ENCODE results near the gene XYLB. TPM values are rescaled to one million over a fixed set of nuclear protein-coding genes. Genes with fewer than 3 reads are reported as not detected.

Gene XYLB
- total and polyA plus RNA-seq, 2 of the 13 experiments (the other 11 are each of a cell fraction or from before 2014, with no cell fraction given): 25.9 to 30.0 TPM

- no peak for TF ChIP-seq ZNF550 (CRISPR knock-in tag; IDR thresholded peaks at IDR 0.05; ENCODE audit: borderline replicate concordance)
- peak; percentile 66; the same call in 1 of the 2 replicates for TF ChIP-seq ESRRA (CRISPR knock-in tag; IDR thresholded peaks at IDR 0.05; ENCODE audit: low read depth)
- TF ChIP-seq SIX4 (CRISPR knock-in tag; IDR thresholded peaks at IDR 0.05): peak; percentile 47; the same call in 1 of the 2 replicates
- TF ChIP-seq, protein P1, sequence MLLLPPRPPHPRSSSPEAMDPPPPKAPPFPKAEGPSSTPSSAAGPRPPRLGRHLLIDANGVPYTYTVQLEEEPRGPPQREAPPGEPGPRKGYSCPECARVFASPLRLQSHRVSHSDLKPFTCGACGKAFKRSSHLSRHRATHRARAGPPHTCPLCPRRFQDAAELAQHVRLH (CRISPR knock-in tag; IDR thresholded peaks at IDR 0.05; ENCODE audit: borderline replicate concordance, low read depth): peak; percentile 72; the same call in 1 of the 2 replicates
- TF ChIP-seq ZBTB40 (IDR thresholded peaks at IDR 0.05): no peak
- TF ChIP-seq ZBTB40 (CRISPR knock-in tag; IDR thresholded peaks at IDR 0.05): no peak; the same call in 1 of the 2 replicates
- 0 out of 2 replicates have a peak, but pooled peaks have one; percentile 31 for TF ChIP-seq MEIS2 (CRISPR knock-in tag; IDR thresholded peaks at IDR 0.05)
- TF ChIP-seq, protein P2, sequence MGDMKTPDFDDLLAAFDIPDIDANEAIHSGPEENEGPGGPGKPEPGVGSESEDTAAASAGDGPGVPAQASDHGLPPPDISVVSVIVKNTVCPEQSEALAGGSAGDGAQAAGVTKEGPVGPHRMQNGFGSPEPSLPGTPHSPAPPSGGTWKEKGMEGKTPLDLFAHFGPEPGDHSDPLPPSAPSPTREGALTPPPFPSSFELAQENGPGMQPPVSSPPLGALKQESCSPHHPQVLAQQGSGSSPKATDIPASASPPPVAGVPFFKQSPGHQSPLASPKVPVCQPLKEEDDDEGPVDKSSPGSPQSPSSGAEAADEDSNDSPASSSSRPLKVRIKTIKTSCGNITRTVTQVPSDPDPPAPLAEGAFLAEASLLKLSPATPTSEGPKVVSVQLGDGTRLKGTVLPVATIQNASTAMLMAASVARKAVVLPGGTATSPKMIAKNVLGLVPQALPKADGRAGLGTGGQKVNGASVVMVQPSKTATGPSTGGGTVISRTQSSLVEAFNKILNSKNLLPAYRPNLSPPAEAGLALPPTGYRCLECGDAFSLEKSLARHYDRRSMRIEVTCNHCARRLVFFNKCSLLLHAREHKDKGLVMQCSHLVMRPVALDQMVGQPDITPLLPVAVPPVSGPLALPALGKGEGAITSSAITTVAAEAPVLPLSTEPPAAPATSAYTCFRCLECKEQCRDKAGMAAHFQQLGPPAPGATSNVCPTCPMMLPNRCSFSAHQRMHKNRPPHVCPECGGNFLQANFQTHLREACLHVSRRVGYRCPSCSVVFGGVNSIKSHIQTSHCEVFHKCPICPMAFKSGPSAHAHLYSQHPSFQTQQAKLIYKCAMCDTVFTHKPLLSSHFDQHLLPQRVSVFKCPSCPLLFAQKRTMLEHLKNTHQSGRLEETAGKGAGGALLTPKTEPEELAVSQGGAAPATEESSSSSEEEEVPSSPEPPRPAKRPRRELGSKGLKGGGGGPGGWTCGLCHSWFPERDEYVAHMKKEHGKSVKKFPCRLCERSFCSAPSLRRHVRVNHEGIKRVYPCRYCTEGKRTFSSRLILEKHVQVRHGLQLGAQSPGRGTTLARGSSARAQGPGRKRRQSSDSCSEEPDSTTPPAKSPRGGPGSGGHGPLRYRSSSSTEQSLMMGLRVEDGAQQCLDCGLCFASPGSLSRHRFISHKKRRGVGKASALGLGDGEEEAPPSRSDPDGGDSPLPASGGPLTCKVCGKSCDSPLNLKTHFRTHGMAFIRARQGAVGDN (CRISPR knock-in tag; IDR thresholded peaks at IDR 0.05): peak; percentile 56
- 0 out of 2 replicates have a peak, but pooled peaks have one; percentile 16 for TF ChIP-seq IRF2 (CRISPR knock-in tag; IDR thresholded peaks at IDR 0.05)
- peak; percentile 78; the same call in 1 of the 2 replicates for TF ChIP-seq EHMT2 (IDR thresholded peaks at IDR 0.05; ENCODE audit: borderline replicate concordance, low read depth, low read length)
- peak; percentile 50; the same call in 1 of the 2 replicates for TF ChIP-seq MYC (CRISPR knock-in tag; IDR thresholded peaks at IDR 0.05; ENCODE audit: borderline replicate concordance)
- TF ChIP-seq, protein P3, sequence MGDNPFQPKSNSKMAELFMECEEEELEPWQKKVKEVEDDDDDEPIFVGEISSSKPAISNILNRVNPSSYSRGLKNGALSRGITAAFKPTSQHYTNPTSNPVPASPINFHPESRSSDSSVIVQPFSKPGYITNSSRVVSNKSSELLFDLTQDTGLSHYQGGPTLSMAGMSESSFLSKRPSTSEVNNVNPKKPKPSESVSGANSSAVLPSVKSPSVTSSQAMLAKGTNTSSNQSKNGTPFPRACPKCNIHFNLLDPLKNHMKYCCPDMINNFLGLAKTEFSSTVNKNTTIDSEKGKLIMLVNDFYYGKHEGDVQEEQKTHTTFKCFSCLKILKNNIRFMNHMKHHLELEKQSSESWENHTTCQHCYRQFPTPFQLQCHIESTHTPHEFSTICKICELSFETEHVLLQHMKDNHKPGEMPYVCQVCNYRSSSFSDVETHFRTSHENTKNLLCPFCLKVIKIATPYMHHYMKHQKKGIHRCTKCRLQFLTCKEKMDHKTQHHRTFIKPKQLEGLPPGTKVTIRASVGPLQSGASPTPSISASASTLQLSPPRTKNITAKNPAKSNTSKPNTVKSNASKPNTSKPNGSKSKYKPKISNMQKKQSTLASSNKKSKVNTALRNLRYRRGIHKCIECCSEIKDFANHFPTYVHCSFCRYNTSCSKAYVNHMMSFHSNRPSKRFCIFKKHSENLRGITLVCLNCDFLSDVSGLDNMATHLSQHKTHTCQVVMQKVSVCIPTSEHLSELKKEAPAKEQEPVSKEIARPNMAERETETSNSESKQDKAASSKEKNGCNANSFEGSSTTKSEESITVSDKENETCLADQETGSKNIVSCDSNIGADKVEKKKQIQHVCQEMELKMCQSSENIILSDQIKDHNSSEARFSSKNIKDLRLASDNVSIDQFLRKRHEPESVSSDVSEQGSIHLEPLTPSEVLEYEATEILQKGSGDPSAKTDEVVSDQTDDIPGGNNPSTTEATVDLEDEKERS (CRISPR knock-in tag; IDR thresholded peaks at IDR 0.05): no peak
- TF ChIP-seq FOXA3 (CRISPR knock-in tag; IDR thresholded peaks at IDR 0.05): peak; percentile 24; the same call in 1 of the 2 replicates
Measured at GRCh38 chr3:38397320-38397719, 50.7 kb downstream of the XYLB start (continued).

Measured in HepG2 (cell line).